ENCODE results near the gene LYZL6. TPM values are rescaled to one million over a fixed set of nuclear protein-coding genes. Genes with fewer than 3 reads are reported as not detected.

Gene LYZL6
- total RNA-seq, 3 donors from 2014 or later (not counting 1 experiment from before 2014, with no cell fraction given), result not detected

DNA sequence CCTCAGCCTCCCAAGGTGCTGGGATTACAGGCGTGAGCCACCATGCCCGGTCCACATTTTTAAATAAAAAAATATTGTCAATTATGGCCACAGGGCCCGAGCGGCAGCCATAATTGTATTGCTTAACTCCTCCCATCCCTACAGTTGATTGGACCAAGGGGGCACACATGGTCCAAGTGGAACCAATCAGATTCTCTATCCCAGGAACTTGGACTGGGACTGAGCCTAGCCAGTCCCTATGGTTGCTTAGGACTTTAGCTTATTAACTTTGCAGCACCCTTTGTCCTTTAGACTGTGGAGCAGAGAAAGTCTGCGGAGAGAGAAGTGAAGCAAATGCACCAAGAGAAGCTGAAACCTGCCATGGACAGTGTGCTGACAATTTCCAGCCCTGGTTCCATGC lies 7.5 kb downstream of the LYZL6 start:
- H3K36me3 ChIP-seq (ENCODE audit: control insufficient read depth, insufficient read depth, low read length), result no peaks in the 10 kb centered on the region
- no peaks in the 10 kb centered on the region for H3K9me3 Mint-ChIP-seq
- ATAC-seq (no peak), DNase-seq (no peak)
- intact Hi-C loops (cut with micrococcal nuclease), result no loop called here
- H3K4me1 ChIP-seq (ENCODE audit: control insufficient read depth, insufficient read depth, low read length), result no peaks in the 10 kb centered on the region
- no peaks in the 10 kb centered on the region for H3K36me3 Mint-ChIP-seq
- no peak overlapping the region for H3K4me3 Mint-ChIP-seq
- H3K27me3 Mint-ChIP-seq (ENCODE audit: low read depth in 2 of 2), result no peaks in the 10 kb centered on the region
- WGBS (ENCODE audit: insufficient coverage), result 97% methylated on average over 5 of the region's 5 CpGs
- H3K27me3 ChIP-seq (ENCODE audit: control insufficient read depth, insufficient read depth, low read length), result no peaks in the 10 kb centered on the region
- H3K4me1 Mint-ChIP-seq, result peaks cover 14 to 15% of the 10 kb centered on the region in 2 donors
- H3K27ac Mint-ChIP-seq, result no peak overlapping the region
- TF ChIP-seq, protein P1, sequence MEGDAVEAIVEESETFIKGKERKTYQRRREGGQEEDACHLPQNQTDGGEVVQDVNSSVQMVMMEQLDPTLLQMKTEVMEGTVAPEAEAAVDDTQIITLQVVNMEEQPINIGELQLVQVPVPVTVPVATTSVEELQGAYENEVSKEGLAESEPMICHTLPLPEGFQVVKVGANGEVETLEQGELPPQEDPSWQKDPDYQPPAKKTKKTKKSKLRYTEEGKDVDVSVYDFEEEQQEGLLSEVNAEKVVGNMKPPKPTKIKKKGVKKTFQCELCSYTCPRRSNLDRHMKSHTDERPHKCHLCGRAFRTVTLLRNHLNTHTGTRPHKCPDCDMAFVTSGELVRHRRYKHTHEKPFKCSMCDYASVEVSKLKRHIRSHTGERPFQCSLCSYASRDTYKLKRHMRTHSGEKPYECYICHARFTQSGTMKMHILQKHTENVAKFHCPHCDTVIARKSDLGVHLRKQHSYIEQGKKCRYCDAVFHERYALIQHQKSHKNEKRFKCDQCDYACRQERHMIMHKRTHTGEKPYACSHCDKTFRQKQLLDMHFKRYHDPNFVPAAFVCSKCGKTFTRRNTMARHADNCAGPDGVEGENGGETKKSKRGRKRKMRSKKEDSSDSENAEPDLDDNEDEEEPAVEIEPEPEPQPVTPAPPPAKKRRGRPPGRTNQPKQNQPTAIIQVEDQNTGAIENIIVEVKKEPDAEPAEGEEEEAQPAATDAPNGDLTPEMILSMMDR (IDR thresholded peaks at IDR 0.05), result no peak
- no peak overlapping the region for H3K4me3 ChIP-seq (ENCODE audit: low read length)
- H3K27ac ChIP-seq (ENCODE audit: low read length), result no peak overlapping the region
- no peaks in the 10 kb centered on the region for H3K9me3 ChIP-seq (ENCODE audit: control insufficient read depth, insufficient read depth, low read length)

DNA sequence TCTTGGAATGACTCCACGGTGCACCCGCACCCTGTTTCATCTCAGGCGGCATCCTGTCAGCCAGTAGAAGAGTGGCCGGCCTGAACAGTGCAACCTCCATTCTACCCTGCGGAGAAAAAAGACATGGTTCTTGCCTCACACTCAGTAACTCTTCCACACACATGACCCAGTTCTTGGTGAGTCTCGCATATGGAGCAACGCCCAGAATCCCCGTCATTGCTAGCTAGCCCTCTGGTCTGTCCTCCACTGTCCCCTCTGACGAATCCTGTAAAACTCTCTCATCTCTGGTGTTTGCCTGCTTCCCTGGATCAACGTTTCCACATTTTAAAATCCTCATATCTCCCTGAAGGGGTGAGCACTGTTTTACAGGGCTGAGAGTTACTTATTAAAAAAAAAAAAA lies 8.8 kb downstream of the LYZL6 start:
- TF ChIP-seq, protein P1 (IDR thresholded peaks at IDR 0.05), result no peak

DNA sequence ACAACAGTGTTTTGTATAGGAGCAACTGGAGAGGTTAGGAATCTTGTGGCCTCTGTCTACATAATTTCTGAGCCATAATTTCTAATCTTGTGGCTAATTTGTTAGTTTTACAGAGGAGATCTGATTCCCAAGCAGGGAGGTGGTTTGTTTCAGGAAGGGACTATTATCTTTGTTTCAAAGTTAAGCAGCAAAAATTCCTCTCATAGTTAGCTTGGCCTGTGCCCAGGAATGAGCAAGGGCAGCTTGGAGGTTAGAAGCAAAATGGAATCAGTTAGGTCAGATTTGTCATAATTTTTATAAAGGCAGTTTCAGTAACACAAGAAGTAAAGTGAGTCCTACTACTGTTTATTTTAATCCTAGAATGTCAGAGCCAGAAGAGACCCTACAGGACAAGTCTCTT lies 10.9 kb downstream of the LYZL6 start:
- no peaks in the 10 kb centered on the region for H3K27me3 ChIP-seq (ENCODE audit: control insufficient read depth, insufficient read depth, low read length)
- H3K27ac ChIP-seq (ENCODE audit: low read length), result no peak overlapping the region
- Mint-ChIP-seq H3K27ac (no peak overlapping the region), H3K36me3 (no peaks in the 10 kb centered on the region), H3K27me3 (ENCODE audit: low read depth in 2 of 2) (no peaks in the 10 kb centered on the region), H3K4me3 (no peak overlapping the region), H3K4me1 (peaks cover 25 to 32% of the 10 kb centered on the region in 2 donors), H3K9me3 (no peaks in the 10 kb centered on the region)
- ATAC-seq, result no peak
- DNase-seq, result no peak
- intact Hi-C loops (cut with micrococcal nuclease), result loop anchor here (5.0 kb wide), 1 partner anchor 85 kb away; no protein-coding TSS in a partner anchor
- TF ChIP-seq, protein P1 (IDR thresholded peaks at IDR 0.05), result no peak
- H3K4me1 ChIP-seq (ENCODE audit: control insufficient read depth, insufficient read depth, low read length), result peaks cover 14% of the 10 kb centered on the region
- H3K9me3 ChIP-seq (ENCODE audit: control insufficient read depth, insufficient read depth, low read length), result no peaks in the 10 kb centered on the region
- no peaks in the 10 kb centered on the region for H3K36me3 ChIP-seq (ENCODE audit: control insufficient read depth, insufficient read depth, low read length)
- H3K4me3 ChIP-seq (ENCODE audit: low read length), result no peak overlapping the region

More for the DNA sequence above, 8.8 kb downstream of the LYZL6 start:
- H3K4me3 ChIP-seq (ENCODE audit: low read length), result no peak overlapping the region
- no peaks in the 10 kb centered on the region for H3K36me3 ChIP-seq (ENCODE audit: control insufficient read depth, insufficient read depth, low read length)
- ATAC-seq (no peak), DNase-seq (no peak)
- intact Hi-C loops (cut with micrococcal nuclease), result loop anchor here (5.0 kb wide), 1 partner anchor 87 kb away; no protein-coding TSS in a partner anchor
- no peak overlapping the region for H3K27ac Mint-ChIP-seq
- no peaks in the 10 kb centered on the region for H3K9me3 ChIP-seq (ENCODE audit: control insufficient read depth, insufficient read depth, low read length)
- H3K4me3 Mint-ChIP-seq, result no peak overlapping the region
- no peaks in the 10 kb centered on the region for H3K9me3 Mint-ChIP-seq
- H3K27me3 ChIP-seq (ENCODE audit: control insufficient read depth, insufficient read depth, low read length), result no peaks in the 10 kb centered on the region
- no peaks in the 10 kb centered on the region for H3K27me3 Mint-ChIP-seq (ENCODE audit: low read depth in 2 of 2)
- H3K4me1 ChIP-seq (ENCODE audit: control insufficient read depth, insufficient read depth, low read length), result peaks cover 11% of the 10 kb centered on the region
- no peak overlapping the region for H3K27ac ChIP-seq (ENCODE audit: low read length)
- WGBS (ENCODE audit: insufficient coverage), result 88% methylated on average over 10 of the region's 10 CpGs
- H3K4me1 Mint-ChIP-seq, result peaks cover 23 to 27% of the 10 kb centered on the region in 2 donors
- H3K36me3 Mint-ChIP-seq, result no peaks in the 10 kb centered on the region

DNA sequence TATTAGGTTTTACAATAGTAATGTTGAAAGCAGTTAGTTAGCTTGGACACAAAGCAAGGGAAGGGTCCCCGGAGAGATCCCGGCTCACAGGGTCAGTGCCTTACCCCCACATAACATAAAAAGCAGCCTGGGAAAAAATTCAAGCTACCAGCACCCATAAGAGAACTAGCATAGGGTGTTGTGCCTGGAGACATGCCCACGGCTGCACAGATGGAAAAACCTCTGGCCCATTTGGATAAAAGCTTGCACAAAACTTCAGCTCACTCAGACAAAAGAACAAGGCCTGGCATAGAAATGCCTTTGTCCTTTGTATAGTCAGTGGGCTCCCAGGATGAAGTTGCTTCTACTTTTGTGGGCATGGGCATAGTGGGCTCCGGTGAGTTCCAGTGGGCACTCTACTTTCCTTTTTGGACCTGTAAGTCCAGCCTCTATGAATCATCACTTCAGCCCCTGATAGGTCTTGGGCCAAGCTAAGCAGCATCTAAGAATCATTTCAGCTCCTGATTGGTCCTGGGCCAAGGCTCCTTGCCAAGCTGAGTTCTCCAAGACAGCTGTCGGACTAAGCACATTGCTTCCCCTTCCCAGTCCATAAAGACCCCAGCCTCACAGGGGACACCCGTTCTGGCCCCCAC lies 11.6 kb downstream of the LYZL6 start:
- Mint-ChIP-seq H3K9me3 (no peaks in the 10 kb centered on the region), H3K4me1 (peaks cover 26 to 32% of the 10 kb centered on the region in 2 donors), H3K27ac (peak overlapping the region in 1 of 2 donors; percentile 84), H3K36me3 (no peaks in the 10 kb centered on the region), H3K4me3 (no peak overlapping the region), H3K27me3 (ENCODE audit: low read depth in 2 of 2) (no peaks in the 10 kb centered on the region)
- no peak overlapping the region for H3K27ac ChIP-seq (ENCODE audit: low read length)
- TF ChIP-seq, protein P1 (IDR thresholded peaks at IDR 0.05), result no peak
- peaks cover 14% of the 10 kb centered on the region for H3K4me1 ChIP-seq (ENCODE audit: control insufficient read depth, insufficient read depth, low read length)
- H3K9me3 ChIP-seq (ENCODE audit: control insufficient read depth, insufficient read depth, low read length), result no peaks in the 10 kb centered on the region
- no peak overlapping the region for H3K4me3 ChIP-seq (ENCODE audit: low read length)
- no peak for DNase-seq
- H3K36me3 ChIP-seq (ENCODE audit: control insufficient read depth, insufficient read depth, low read length), result no peaks in the 10 kb centered on the region
- intact Hi-C loops (cut with micrococcal nuclease), result loop anchor here (5.0 kb wide), 1 partner anchor 85 kb away; no protein-coding TSS in a partner anchor
- no peak for ATAC-seq
- WGBS (ENCODE audit: insufficient coverage), result 93% methylated on average over 5 of the region's 6 CpGs
- no peaks in the 10 kb centered on the region for H3K27me3 ChIP-seq (ENCODE audit: control insufficient read depth, insufficient read depth, low read length)
